Measurements from ENCODE around the gene SIX3. TPM values are rescaled to one million over a fixed set of nuclear protein-coding genes. Genes with fewer than 3 reads are reported as not detected.

Gene SIX3
- total and polyA plus RNA-seq, 2 donors (not counting 3 experiments of a cell fraction or from before 2014, with no cell fraction given), result not detected

DNA sequence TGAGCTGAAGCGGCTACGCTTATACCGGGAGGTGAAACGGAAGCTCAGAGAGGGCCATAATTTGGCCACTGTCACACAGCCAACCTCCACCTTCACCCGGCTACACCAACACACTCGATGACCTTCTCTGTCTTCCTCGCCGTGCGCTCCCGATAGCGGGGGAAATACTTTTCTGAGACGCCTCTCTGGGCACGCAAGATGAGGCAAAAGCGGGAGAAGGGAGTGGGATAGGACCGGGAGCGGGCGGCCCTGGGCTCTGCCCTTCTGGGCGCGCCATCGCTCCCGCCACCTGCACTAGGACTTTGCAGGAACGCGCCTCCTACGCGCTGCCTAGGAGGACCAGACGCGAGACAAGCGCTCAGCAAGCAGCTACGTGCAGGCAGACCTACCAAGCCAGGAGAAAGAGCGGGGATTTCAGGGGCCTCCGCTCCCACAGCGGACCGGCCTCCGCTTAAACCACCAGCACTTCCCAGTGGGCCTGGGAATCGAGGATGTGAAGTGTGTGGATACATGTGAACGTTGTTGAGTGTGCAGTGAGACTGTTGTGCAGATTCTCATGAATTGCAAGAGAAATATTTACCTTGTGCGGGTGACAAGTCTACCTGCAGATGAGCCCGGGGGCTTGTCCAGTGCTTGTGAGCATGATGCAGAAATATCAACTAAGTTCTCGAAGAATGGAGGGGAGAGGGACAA, 11.4 kb downstream of the SIX3 start:
- H3K9me1 ChIP-seq (replicated peaks; ENCODE audit: control insufficient read depth, extremely low read depth, insufficient read depth, low read length), result no peaks in the 10 kb centered on the region
- FAIRE-seq (no peak), DNase-seq (ENCODE audit: low read depth, low spot score) (peak; percentile 23)
- H3K4me2 ChIP-seq (ENCODE audit: insufficient read depth, low read length), result peak overlapping the region; percentile 40
- no peaks in the 10 kb centered on the region for H3K79me2 ChIP-seq (ENCODE audit: control insufficient read depth, insufficient read depth, low read length)
- TF ChIP-seq EZH2 (IDR thresholded peaks at IDR 0.05; ENCODE audit: borderline replicate concordance, low read depth, low read length, severe bottlenecking) (peak; percentile 92), FOS (IDR thresholded peaks at IDR 0.05; ENCODE audit: borderline replicate concordance, insufficient read depth, low read length) (no peak)
- H3K27me3 ChIP-seq (ENCODE audit: control insufficient read depth in 2 of 2, insufficient read depth in 2 of 2, low read length in 2 of 2), result peaks cover 70 to 80% of the 10 kb centered on the region in 2 experiments
- H3K4me1 ChIP-seq (ENCODE audit: control insufficient read depth, extremely low read depth, insufficient read depth, low read length), result peaks cover 16% of the 10 kb centered on the region
- no peaks in the 10 kb centered on the region for H3K36me3 ChIP-seq (ENCODE audit: control insufficient read depth in 2 of 2, extremely low read depth in 1 of 2, insufficient read depth in 2 of 2, low read length in 2 of 2)
- H2AFZ ChIP-seq (ENCODE audit: low read depth, low read length), result peak overlapping the region; percentile 2
- H4K20me1 ChIP-seq (replicated peaks; ENCODE audit: control insufficient read depth, extremely low read depth, insufficient read depth, low read length), result no peaks in the 10 kb centered on the region
- intact Hi-C loops (cut with micrococcal nuclease) (loop anchor here (2.0 to 10.0 kb wide), 2 partner anchors 784 to 1078 kb away; partner anchors contain the start of gene PPM1B), dilution Hi-C loops (cut with MboI; ENCODE audit: extremely low pct_ligation_motif_present, low sequenced_read_pairs) (no loop called here)
- no peak overlapping the region for H3K9ac ChIP-seq (replicated peaks; ENCODE audit: extremely low read depth, insufficient read depth, low read length)
- H3K9me3 ChIP-seq (replicated peaks; ENCODE audit: control insufficient read depth, insufficient read depth, low read length), result no peaks in the 10 kb centered on the region
- no peak overlapping the region for H3K27ac ChIP-seq (ENCODE audit: insufficient read depth, low read depth, low read length)
- CTCF ChIA-PET, result interaction anchor here (0.9 to 2.7 kb wide), 9 partner anchors 15 to 909 kb away, joined by 3 to 21 read pairs (median 4); no protein-coding TSS in a partner anchor
- POLR2A ChIA-PET, result no interaction called here
- no TSS peak for BruUV-seq (replicated peaks)
- H3K4me3 ChIP-seq (replicated peaks in 1 of 3; ENCODE audit: insufficient read depth in 1 of 3, low read depth in 1 of 3, low read length in 3 of 3), result peak overlapping the region in 2 of 3 experiments; percentile 12 to 19

DNA sequence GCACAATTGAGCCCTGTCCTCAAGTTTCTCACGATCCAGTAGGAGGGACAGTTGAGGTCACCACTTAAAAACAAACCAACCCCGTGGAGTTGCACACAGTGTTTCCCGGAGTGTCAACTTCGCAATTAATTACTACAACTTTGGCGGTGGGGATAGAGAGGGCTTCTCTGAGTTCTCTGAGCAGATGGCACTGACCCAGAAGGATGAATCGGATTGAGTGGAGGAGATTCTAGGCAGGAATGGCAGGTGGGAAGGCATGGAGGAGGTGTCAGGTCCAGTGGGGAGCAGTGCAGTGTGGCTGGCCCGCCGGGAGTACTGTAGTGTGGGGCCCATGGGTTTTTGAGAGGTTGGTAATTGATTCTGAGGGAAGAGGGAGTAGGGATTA, 12.0 kb downstream of the SIX3 start:
- peaks cover 16% of the 10 kb centered on the region for H3K4me1 ChIP-seq (ENCODE audit: control insufficient read depth, extremely low read depth, insufficient read depth, low read length)
- no peaks in the 10 kb centered on the region for H3K9me3 ChIP-seq (replicated peaks; ENCODE audit: control insufficient read depth, insufficient read depth, low read length)
- dilution Hi-C loops (cut with MboI; ENCODE audit: extremely low pct_ligation_motif_present, low sequenced_read_pairs) (no loop called here), intact Hi-C loops (cut with micrococcal nuclease) (loop anchor here (2.0 to 10.0 kb wide), 2 partner anchors 785 to 1079 kb away; partner anchors contain the start of gene PPM1B)
- ChIA-PET CTCF (interaction anchor here (0.9 to 6.0 kb wide), 9 partner anchors 16 to 560 kb away, joined by 3 to 242 read pairs (median 10); no protein-coding TSS in a partner anchor), POLR2A (no interaction called here)
- TF ChIP-seq MYC (IDR thresholded peaks at IDR 0.05; ENCODE audit: low read depth, low read length) (no peak), POLR2AphosphoS5 (IDR thresholded peaks at IDR 0.05; ENCODE audit: insufficient read depth, low read depth, low read length) (no peak), POLR2A (IDR thresholded peaks at IDR 0.05; ENCODE audit: low read depth, low read length) (no peak)
- TF ChIP-seq, protein P1, sequence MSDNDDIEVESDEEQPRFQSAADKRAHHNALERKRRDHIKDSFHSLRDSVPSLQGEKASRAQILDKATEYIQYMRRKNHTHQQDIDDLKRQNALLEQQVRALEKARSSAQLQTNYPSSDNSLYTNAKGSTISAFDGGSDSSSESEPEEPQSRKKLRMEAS (IDR thresholded peaks at IDR 0.05; ENCODE audit: insufficient read depth, insufficient read length), result no peak
- H3K9ac ChIP-seq (replicated peaks; ENCODE audit: extremely low read depth, insufficient read depth, low read length), result no peak overlapping the region
- no peak overlapping the region for H3K4me3 ChIP-seq (replicated peaks in 1 of 3; ENCODE audit: insufficient read depth in 1 of 3, low read depth in 1 of 3, low read length in 3 of 3)
- no TSS peak for BruUV-seq (replicated peaks)
- peaks cover 64 to 75% of the 10 kb centered on the region in 2 experiments for H3K27me3 ChIP-seq (ENCODE audit: control insufficient read depth in 2 of 2, insufficient read depth in 2 of 2, low read length in 2 of 2)
- no peaks in the 10 kb centered on the region for H4K20me1 ChIP-seq (replicated peaks; ENCODE audit: control insufficient read depth, extremely low read depth, insufficient read depth, low read length)
- H3K4me2 ChIP-seq (ENCODE audit: insufficient read depth, low read length), result no peak overlapping the region
- H3K9me1 ChIP-seq (replicated peaks; ENCODE audit: control insufficient read depth, extremely low read depth, insufficient read depth, low read length), result no peaks in the 10 kb centered on the region
- FAIRE-seq, result no peak
- no peak overlapping the region for H2AFZ ChIP-seq (ENCODE audit: low read depth, low read length)
- no peak overlapping the region for H3K27ac ChIP-seq (ENCODE audit: insufficient read depth, low read depth, low read length)
- no peaks in the 10 kb centered on the region for H3K79me2 ChIP-seq (ENCODE audit: control insufficient read depth, insufficient read depth, low read length)
- no peak for DNase-seq (ENCODE audit: low read depth, low spot score)
- no peaks in the 10 kb centered on the region for H3K36me3 ChIP-seq (ENCODE audit: control insufficient read depth in 2 of 2, extremely low read depth in 1 of 2, insufficient read depth in 2 of 2, low read length in 2 of 2)
